GM12878 (cell line): ENCODE measurements around the gene OR4C13. TPM values are rescaled to one million over a fixed set of nuclear protein-coding genes. Genes with fewer than 3 reads are reported as not detected.

ENCODE experiments used
- ATAC-seq: fragments of 200-7000 bp; cut with Tn5 transposase; 3 replicates; pipeline ENCODE4 v1.9.1; 2020; ENCODE audit warnings: mild to moderate bottlenecking, moderate library complexity
- BruUV-seq: library from RNA; stranded (reverse); fragments of 400-500 nt; replicated peaks from 2 replicates; lab custom pipeline; 2021; lab: Mats Ljungman, UMichigan
- CTCF ChIA-PET: fragments of 300-600 bp; sonication (Branson Sonifier 250); formaldehyde crosslinking; extraction: SDS; loops from one replicate; lab custom pipeline; 2021; ENCODE audit warnings: inconsistent platforms; lab: Yijun Ruan, JAX
- POLR2A ChIA-PET: fragments of 350-600 bp; formaldehyde crosslinking; extraction: SDS; loops from one replicate; lab custom pipeline; 2021; ENCODE audit warnings: inconsistent platforms; lab: Charles Lee
- RAD21 ChIA-PET: fragments of 300-600 bp; sonication (Branson Sonifier 250); formaldehyde crosslinking; loops from one replicate; lab custom pipeline; 2023; ENCODE audit warnings: antibody characterized with exemption; ENCODE audit not compliant: unreplicated experiment; lab: Charles Lee
- SMC1A ChIA-PET: fragments of 300-600 bp; sonication (Branson Sonifier 250); formaldehyde crosslinking; loops from one replicate; lab custom pipeline; 2023; ENCODE audit not compliant: unreplicated experiment, uncharacterized antibody; lab: Charles Lee
- DNase-seq: peaks from one replicate; pipeline ENCODE4 v3.0.0-alpha.2; 2011; ENCODE audit warnings: low read depth, low spot score
- FAIRE-seq: peaks from 3 replicates; lab custom pipeline; 2011; peaks lifted over from hg19 to GRCh38; lab: Jason Lieb, UNC
- H2AFZ ChIP-seq: 2 replicates; pipeline ENCODE4 v1.6.0; 2011; ENCODE audit warnings: low read depth, low read length, control low read depth; ENCODE audit not compliant: control insufficient read depth
- H3K27ac ChIP-seq: 2 replicates; pipeline ENCODE4 v1.5.1; 2011; ENCODE audit warnings: control low read depth; ENCODE audit not compliant: control insufficient read depth, insufficient read depth
- H3K27me3 ChIP-seq, 2 experiments: replicated peaks in 1 of 2; 2 replicates each; pipeline versions ENCODE4 v1.6.0 to v1.6.1; 2011; ENCODE audit warnings: low read length in 1 of 2; ENCODE audit not compliant: control insufficient read depth in 2 of 2, insufficient read depth in 2 of 2
- H3K36me3 ChIP-seq, 2 experiments: 2 replicates each; pipeline ENCODE4 v1.5.1; 2011; ENCODE audit warnings: low read length in 1 of 2; ENCODE audit not compliant: control insufficient read depth in 2 of 2, insufficient read depth in 2 of 2
- H3K4me1 ChIP-seq: 2 replicates; pipeline ENCODE4 v1.6.1; 2011; ENCODE audit warnings: mild to moderate bottlenecking, low read length, moderate library complexity, mixed read lengths; ENCODE audit not compliant: control insufficient read depth, insufficient read depth
- H3K4me2 ChIP-seq: 2 replicates; pipeline ENCODE4 v1.6.0; 2011; ENCODE audit warnings: control low read depth; ENCODE audit not compliant: control insufficient read depth, insufficient read depth
- H3K4me3 ChIP-seq: fragments of 200-600 bp; sonication (generic); 2 replicates; pipeline ENCODE4 v1.5.1; 2016
- H3K79me2 ChIP-seq: 2 replicates; pipeline ENCODE4 v1.6.0; 2011; ENCODE audit warnings: low read length; ENCODE audit not compliant: control insufficient read depth, insufficient read depth
- H3K9ac ChIP-seq: 2 replicates; pipeline ENCODE4 v1.8.0; 2011; ENCODE audit warnings: low read length, control low read depth, mixed read lengths; ENCODE audit not compliant: control insufficient read depth, insufficient read depth
- H3K9me3 ChIP-seq: replicated peaks from 3 replicates; pipeline ENCODE4 v1.5.1; 2011; ENCODE audit warnings: mild to moderate bottlenecking, low read length; ENCODE audit not compliant: control insufficient read depth, insufficient read depth
- H4K20me1 ChIP-seq: 2 replicates; pipeline ENCODE4 v1.6.0; 2011; ENCODE audit not compliant: control insufficient read depth, insufficient read depth
- RAD21 ChIP-seq: IDR thresholded peaks from 2 replicates; pipeline ENCODE4 v1.6.1; 2011; ENCODE audit warnings: mild to moderate bottlenecking, low read depth, low read length, moderate library complexity; ENCODE audit not compliant: insufficient read depth
- SMAD1 ChIP-seq: fragments of 450-650 bp; IDR thresholded peaks from 2 replicates; pipeline ENCODE4 v1.6.1; 2018; ENCODE audit warnings: mild to moderate bottlenecking, low read depth; ENCODE audit not compliant: partially characterized antibody
- TAF1 ChIP-seq: IDR thresholded peaks from 2 replicates; pipeline ENCODE4 v1.6.1; 2011; ENCODE audit warnings: mild to moderate bottlenecking, low read depth, low read length, borderline replicate concordance
- WGBS: methylation state at CpG from one replicate; pipeline ENCODE4 v1.1.6; 2016; ENCODE audit warnings: low lambda C conversion rate; ENCODE audit not compliant: insufficient replicate concordance, insufficient coverage; ENCODE audit errors: missing lambda C conversion rate; 5-methylcytosine and 5-hydroxymethylcytosine counted together
- in situ Hi-C: fragments of 300-500 bp; cut with MboI; formaldehyde crosslinking; loops from 9 replicates; pipeline ENCODE4 v1.14.3; 2018; ENCODE audit warnings: mixed read lengths
- intact Hi-C: fragments of 100-400 bp; cut with micrococcal nuclease; formaldehyde crosslinking; loops from one replicate; pipeline ENCODE4 v1.14.2; 2022; ENCODE audit not compliant: unreplicated experiment
- polyA plus RNA-seq, 11 experiments: library from polyadenylated mRNA; depleted of rRNA in 4 of 11; unstranded in 6 of 11; stranded (reverse) in 5 of 11; fragments of >200 nt; fragmentation: Nextera tagmentation in 4 of 11; fragmentation: Illumina TruSeq in 1 of 11; extraction: Ambion mirVana in 4 of 11; extraction: Trizol in 1 of 11; gene quantifications; 1 replicate in 1 of 11; 2 replicates in 10 of 11; pipeline versions ENCODE4 v1.2.1 to v1.2.3, GENCODE V29; 2011 to 2016; ENCODE audit warnings: inconsistent platforms in 2 of 11, missing spikeins in 2 of 11, low read depth in 1 of 11
- total RNA-seq, 4 experiments: library from RNA; depleted of rRNA in 3 of 4; stranded (reverse); fragments of >200 nt in 3 of 4; fragmentation: Illumina TruSeq in 1 of 4; extraction: Trizol in 1 of 4; gene quantifications; 2 replicates each; pipeline versions ENCODE4 v1.2.1 to v1.2.3, GENCODE V29; 2013 to 2021
- TF ChIP-seq, protein P1 (sequence below), 3 experiments: IDR thresholded peaks in 2 of 3; conservative IDR thresholded peaks in 1 of 3; 2 replicates each; pipeline ENCODE4 v1.5.1; 2011; ENCODE audit warnings: low read depth in 3 of 3, low read length in 3 of 3, mild to moderate bottlenecking in 3 of 3, control low read depth in 2 of 3, moderate library complexity in 2 of 3, inconsistent platforms in 1 of 3, mixed read lengths in 1 of 3; ENCODE audit not compliant: control insufficient read depth in 2 of 3, insufficient read depth in 1 of 3; ENCODE audit errors: extremely low read depth in 1 of 3

OR4C13 gene
- total and polyA plus RNA-seq, 10 of the 15 experiments (the other 5 are each of a cell fraction or from before 2014, with no cell fraction given), result not detected

DNA sequence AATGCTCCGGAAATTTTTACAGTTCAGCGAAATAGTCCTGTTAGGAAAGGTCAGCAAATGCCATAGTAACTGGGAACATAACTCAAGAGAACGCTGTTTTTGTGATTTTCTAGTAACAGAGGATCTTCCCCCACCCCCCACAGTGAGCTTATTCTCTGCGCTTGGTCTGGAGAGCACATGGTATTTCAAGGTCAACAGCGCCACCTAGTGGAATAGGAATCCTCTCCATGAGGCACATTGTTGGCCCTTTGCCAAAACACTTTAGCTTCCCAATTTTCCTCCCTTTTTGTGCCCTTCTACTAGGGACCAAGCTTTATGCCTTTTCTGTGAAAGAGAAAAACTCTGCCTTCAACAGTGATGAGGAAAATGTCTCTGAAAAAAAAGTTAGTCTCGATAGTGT, 43.4 kb downstream of the OR4C13 start:
- no peaks in the 10 kb centered on the region for H3K27me3 ChIP-seq
- ChIA-PET RAD21 (interaction anchor here (0.8 kb wide), 1 partner anchor 1688 kb away, joined by 4 read pairs; no protein-coding TSS in a partner anchor), CTCF (interaction anchor here (0.8 to 4.2 kb wide), 7 partner anchors 15 to 1823 kb away, joined by 3 to 21 read pairs (median 4); no protein-coding TSS in a partner anchor), SMC1A (interaction anchor here (0.9 kb wide), 1 partner anchor 1688 kb away, joined by 4 read pairs; no protein-coding TSS in a partner anchor), POLR2A (no interaction called here)
- in situ Hi-C loops (no loop called here), intact Hi-C loops (loop anchor here (5.0 kb wide), 2 partner anchors 1688 to 1823 kb away; partner anchors contain the start of gene OR4S1)
- no TSS peak for BruUV-seq
- no peaks in the 10 kb centered on the region for H4K20me1 ChIP-seq
- no peak for FAIRE-seq
- H2AFZ ChIP-seq, result no peak overlapping the region
- H3K9ac ChIP-seq, result no peak overlapping the region
- H3K79me2 ChIP-seq, result no peaks in the 10 kb centered on the region
- TF ChIP-seq RAD21 (peak; percentile 66), TAF1 (no peak), SMAD1 (peak; percentile 89)
- TF ChIP-seq, protein P1, sequence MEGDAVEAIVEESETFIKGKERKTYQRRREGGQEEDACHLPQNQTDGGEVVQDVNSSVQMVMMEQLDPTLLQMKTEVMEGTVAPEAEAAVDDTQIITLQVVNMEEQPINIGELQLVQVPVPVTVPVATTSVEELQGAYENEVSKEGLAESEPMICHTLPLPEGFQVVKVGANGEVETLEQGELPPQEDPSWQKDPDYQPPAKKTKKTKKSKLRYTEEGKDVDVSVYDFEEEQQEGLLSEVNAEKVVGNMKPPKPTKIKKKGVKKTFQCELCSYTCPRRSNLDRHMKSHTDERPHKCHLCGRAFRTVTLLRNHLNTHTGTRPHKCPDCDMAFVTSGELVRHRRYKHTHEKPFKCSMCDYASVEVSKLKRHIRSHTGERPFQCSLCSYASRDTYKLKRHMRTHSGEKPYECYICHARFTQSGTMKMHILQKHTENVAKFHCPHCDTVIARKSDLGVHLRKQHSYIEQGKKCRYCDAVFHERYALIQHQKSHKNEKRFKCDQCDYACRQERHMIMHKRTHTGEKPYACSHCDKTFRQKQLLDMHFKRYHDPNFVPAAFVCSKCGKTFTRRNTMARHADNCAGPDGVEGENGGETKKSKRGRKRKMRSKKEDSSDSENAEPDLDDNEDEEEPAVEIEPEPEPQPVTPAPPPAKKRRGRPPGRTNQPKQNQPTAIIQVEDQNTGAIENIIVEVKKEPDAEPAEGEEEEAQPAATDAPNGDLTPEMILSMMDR (IDR thresholded peaks at IDR 0.05 in 2 of 3, conservative IDR thresholded peaks at IDR 0.05 in 1 of 3; ENCODE audit: control insufficient read depth in 2 of 3, extremely low read depth in 1 of 3, insufficient read depth in 1 of 3, low read depth in 3 of 3, low read length in 3 of 3), result peak; percentile 39 to 49 (median 46); a peak in 5 of 6 replicates
- no peak for DNase-seq
- H3K36me3 ChIP-seq, result no peaks in the 10 kb centered on the region
- WGBS, result 49% methylated on average over 6 of the region's 6 CpGs
- no peak overlapping the region for H3K27ac ChIP-seq
- no peak overlapping the region for H3K4me3 ChIP-seq
- ATAC-seq, result 0 out of 3 replicates have a peak, but pooled peaks have one; percentile 30
- H3K4me2 ChIP-seq, result no peak overlapping the region
- H3K4me1 ChIP-seq, result no peaks in the 10 kb centered on the region
- H3K9me3 ChIP-seq, result no peaks in the 10 kb centered on the region

Other genes with a start within 250 kb of the OR4C13 start
- gene OR4C12, start 30.1 kb downstream of the OR4C13 start, total RNA-seq (2014; rRNA removed), result not detected in 2 replicates
- gene OR4C12, start 30.1 kb downstream of the OR4C13 start, total RNA-seq (2014; rRNA removed; fragmentation: Illumina TruSeq; extraction: Trizol), result not detected in 2 replicates
- not detected in 2 replicates for gene OR4C12, start 30.1 kb downstream of the OR4C13 start, total RNA-seq (2021)
- not detected in 2 replicates for gene OR4C12, start 30.1 kb downstream of the OR4C13 start, polyA plus RNA-seq (2011; rRNA removed)
- not detected in 2 replicates for gene OR4C12, start 30.1 kb downstream of the OR4C13 start, polyA plus RNA-seq (2014; fragmentation: Illumina TruSeq; extraction: Trizol)
- not detected for gene OR4C12, start 30.1 kb downstream of the OR4C13 start, polyA plus RNA-seq (2014; fragmentation: Nextera tagmentation; extraction: Ambion mirVana)
- not detected in 2 replicates for gene OR4C12, start 30.1 kb downstream of the OR4C13 start, polyA plus RNA-seq (2014; rRNA removed)
- gene OR4C12, start 30.1 kb downstream of the OR4C13 start, polyA plus RNA-seq (2016; fragmentation: Nextera tagmentation; extraction: Ambion mirVana), result not detected
- gene OR4C45, start 80.5 kb downstream of the OR4C13 start, total RNA-seq (2014; rRNA removed), result not detected in 2 replicates
- gene OR4C45, start 80.5 kb downstream of the OR4C13 start, total RNA-seq (2014; rRNA removed; fragmentation: Illumina TruSeq; extraction: Trizol), result not detected in 2 replicates
- gene OR4C45, start 80.5 kb downstream of the OR4C13 start, total RNA-seq (2021), result not detected in 2 replicates
- gene OR4C45, start 80.5 kb downstream of the OR4C13 start, polyA plus RNA-seq (2011; rRNA removed), result not detected in 2 replicates
- gene OR4C45, start 80.5 kb downstream of the OR4C13 start, polyA plus RNA-seq (2014; fragmentation: Illumina TruSeq; extraction: Trizol), result not detected in 2 replicates
- not detected for gene OR4C45, start 80.5 kb downstream of the OR4C13 start, polyA plus RNA-seq (2014; fragmentation: Nextera tagmentation; extraction: Ambion mirVana)
- gene OR4C45, start 80.5 kb downstream of the OR4C13 start, polyA plus RNA-seq (2014; rRNA removed), result not detected in 2 replicates
- not detected for gene OR4C45, start 80.5 kb downstream of the OR4C13 start, polyA plus RNA-seq (2016; fragmentation: Nextera tagmentation; extraction: Ambion mirVana)